KBM-7 (cell line): ENCODE results near the gene NFU1.
A peak's percentile ranks its signal among the peaks of the same experiment; 100 is the strongest.

Experiments
- DNase-seq: peaks from one replicate; pipeline ENCODE4 v3.0.0-alpha.2; 2015
- in situ Hi-C: fragments of 300-500 bp; cut with MboI; formaldehyde crosslinking; loops from 2 replicates; pipeline ENCODE4 v1.14.3; 2020; ENCODE audit warnings: low sequenced_read_pairs, low pct_unique_long_range_greater_than_20kb, mixed read lengths

Gene NFU1

DNA sequence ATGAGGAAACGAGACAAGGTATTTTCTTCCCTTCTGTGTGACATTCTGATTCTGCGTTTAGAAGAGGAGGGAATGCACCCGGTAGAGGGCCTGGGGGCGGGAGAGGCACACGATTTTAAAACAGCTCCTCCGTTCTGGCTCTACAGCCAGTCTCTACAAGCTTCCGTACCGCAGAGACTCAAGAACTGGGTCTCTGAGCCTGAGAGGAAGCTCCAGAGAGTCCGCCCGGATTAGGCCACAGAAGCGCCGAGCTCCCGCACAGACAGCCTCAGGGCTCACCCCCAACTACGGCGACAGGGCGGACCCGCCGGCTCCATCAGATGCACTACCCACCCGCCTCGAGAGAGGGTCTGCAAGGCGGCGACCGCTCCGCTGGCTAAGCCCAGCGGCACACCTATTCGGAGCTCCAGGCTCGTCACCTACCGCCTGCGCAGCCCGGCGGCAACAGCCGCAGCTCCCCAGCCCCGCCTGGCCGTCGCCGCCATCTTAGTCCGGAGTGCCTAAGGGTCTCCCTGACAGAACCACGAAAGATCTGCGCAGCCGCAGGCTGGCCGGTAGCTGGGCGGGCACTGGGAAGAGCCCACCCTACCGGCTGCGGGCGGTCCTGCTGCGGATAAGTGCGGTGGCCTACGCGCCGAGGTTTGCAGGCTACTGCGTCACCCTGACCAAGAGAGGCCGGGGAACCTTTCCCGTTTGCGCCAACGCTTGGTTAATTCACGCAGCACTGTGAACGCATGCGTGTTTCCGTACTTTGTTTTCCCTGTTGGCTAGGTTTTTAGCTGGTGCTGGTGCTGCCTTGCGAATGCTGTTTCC lies at the start of gene NFU1:
NFU1 (minus strand) TSS at position 498 of the 813 bp plus-strand sequence; CDS start at position 485, 13 bp downstream.
- in situ Hi-C loops, result no loop called here
- peak; percentile 96 for DNase-seq

DNA sequence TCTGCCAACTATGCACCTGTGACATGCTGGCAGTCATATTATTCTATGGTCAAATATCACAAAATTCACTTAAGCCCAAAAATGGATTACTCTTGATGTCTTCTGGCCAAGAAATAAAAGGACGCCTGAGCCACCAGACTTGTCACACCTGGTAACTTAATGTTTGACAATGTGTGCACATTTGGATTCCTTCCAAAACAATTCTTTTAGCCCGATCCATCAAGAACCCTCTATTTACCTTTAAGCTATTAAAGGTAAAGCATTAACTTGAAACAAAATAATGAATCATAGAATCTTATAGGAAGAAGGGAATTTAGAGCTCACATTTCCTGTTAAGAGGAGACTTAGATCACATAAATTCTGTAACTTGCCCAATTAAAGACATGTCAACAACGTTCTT lies 46.5 kb upstream of the NFU1 start:
- in situ Hi-C loops, result no loop called here
- DNase-seq, result no peak

DNA sequence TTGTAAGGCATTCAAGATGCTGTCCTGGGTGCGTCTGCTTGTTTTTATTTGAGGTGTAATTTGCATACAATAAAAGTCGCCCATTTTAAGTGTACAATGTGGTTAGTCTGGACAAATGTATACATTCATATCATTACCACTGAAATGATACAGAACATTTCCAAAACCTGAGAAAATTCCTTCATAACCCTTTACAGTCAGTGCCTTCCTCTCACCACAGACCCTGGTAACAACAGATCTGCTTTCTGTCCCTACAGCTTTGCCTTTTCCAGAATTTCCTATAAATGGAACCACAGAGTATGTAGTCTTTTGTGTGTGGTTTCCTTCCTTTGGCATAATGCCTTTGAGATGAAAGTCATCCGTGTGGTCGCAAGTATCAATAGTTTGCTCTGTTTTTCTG lies 45.8 kb upstream of the NFU1 start:
- in situ Hi-C loops, result no loop called here
- no peak for DNase-seq

DNA sequence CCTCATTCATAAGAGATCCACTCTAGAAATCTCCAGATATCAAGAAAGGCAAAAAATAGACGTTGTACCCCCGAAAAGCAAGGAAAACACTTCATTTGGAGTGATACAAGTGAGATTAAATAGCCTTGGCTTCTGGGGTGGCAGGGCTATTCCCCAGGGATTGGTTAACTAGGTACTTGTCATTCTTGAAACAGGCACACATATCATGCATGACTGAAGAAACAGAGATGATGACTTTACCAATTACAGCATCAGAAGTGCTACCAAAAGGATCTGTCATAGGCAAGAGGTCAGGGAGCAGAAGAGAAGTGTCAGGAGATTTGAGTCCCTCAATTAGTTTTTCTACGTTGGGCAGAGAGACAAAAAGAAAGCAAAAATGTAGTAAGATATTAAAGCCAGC lies 45.2 kb upstream of the NFU1 start:
- no peak for DNase-seq
- in situ Hi-C loops, result no loop called here

DNA sequence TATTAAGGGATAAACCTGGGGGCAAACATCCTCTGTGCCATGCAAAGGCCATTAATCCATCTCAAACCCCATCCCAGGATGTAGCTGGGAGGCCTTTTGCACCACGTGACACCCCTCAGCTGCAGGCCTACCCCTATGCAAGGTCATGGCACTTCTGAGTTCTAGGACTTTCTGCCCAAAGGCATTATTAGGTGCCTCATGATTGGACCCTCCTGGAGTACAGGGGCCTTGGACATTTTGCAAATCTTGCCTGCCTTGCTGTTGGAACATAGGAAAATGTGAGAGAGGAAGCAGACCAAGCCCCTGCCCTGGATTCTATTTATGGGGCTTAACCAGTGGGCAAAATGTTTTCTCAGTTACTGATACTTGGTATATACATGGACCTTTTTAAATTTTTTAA lies 44.2 kb upstream of the NFU1 start:
- in situ Hi-C loops, result no loop called here
- DNase-seq, result no peak

DNA sequence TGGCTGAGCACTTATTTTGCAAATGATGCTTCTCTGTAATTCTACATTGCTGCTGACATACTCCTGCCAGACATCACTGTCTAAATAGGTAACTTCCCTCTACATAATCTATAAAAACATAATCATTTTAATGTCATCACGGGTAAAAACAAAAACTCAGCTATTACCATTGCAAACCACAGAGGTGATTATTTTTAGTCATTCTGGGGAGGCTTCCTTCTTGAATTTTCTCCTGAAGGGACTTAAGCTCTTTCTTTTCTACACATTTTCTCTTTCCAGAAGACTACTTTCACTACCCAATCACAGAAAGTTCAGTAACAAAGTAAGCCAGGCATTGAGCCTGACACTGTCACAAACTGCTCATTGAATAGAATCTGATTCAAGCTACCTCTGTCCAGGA lies 40.4 kb upstream of the NFU1 start:
- DNase-seq, result no peak
- in situ Hi-C loops, result no loop called here

DNA sequence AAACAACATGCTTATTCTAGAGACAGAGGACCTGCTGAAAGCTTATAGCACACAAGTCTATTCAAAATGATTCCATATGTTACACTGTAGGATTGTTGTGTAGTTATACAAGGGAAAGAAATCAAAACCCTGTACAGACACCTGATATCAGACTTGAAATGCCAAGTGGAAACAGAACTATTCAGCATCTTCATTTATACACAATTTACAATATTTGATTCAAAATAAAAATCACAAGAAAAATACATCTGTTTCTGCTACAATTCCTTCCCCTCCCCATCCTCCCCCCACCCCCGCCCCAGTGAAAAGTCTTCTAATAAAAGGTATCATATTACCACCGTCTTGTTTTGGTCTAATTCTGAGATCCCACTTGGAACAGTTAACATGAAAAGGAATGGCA lies 37.5 kb upstream of the NFU1 start:
- DNase-seq, result no peak

DNA sequence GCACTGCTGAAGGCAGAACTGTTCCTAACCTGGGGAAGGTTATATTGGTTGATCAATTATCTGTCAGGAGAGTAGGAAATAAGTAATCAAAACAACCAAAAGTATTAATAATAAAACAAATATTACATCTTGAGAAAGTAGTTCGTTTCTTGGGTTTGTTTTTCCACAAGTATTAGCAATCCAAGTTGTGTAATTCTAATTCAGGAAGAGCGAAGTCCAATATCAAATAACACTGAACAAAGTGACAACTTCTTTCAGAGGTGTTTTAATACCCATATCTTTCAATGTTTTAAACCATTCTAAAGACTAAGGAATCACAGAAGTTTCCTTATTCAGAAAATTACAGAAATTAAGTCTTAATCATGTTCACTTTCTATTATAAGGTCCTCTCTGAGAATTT lies 34.6 kb upstream of the NFU1 start:
- in situ Hi-C loops, result no loop called here
- no peak for DNase-seq

More for the DNA sequence above, 37.5 kb upstream of the NFU1 start:
- in situ Hi-C loops, result no loop called here

DNA sequence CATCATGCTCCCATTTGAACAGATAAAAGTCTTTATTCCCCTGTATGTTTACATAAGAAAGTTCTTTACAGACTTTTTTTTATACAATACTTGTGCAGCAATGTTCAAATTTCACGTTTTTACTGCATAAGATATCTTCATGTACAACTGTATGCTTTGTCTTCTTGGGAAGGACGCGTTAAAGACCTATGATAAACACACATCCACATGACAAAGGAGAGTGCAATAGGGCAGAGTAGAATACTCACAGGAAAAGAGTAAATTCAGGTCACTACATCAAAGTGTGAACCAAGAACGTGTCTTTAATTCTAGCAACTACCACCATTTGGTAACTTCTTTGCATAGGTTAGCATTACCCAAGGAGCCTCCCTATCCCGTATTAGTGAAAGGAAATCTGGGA lies 33.7 kb upstream of the NFU1 start:
- no peak for DNase-seq
- in situ Hi-C loops, result no loop called here

DNA sequence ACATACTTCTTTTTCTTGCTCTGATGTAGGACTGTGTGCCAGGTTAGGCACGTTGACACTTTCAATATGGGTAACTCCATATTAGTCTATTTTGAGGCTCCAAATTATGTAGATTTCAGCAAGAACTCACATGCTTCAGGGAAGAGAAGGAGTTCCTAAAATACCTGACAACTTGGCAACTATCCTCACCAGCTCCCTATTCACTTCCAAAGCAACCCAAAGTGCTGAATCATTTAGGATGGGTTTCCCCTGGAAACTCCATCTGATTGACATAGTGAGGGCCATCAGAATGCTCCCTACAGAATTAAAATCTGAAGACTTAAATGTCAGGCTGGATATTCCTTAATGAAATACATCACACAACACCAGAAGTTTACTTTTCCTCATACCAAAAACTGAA lies 32.5 kb upstream of the NFU1 start:
- in situ Hi-C loops, result no loop called here

DNA sequence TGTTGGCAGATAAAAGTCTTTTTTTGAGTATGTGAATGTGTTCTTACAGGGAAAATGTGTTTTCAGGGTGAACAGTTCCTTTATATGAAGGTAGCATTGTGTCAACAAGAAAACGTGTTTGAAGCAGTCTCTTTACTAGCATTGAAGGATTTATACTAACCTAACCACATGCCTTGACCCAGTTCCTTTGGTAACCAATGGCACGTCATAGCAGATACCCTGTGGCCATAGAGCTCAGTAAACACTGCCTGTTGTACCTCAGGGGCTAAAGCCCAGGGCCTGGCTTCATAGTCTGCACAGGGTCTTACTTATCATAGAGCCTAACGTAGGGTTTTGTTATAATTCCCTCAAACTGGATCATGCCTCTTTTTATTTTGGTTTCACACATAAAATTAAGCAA lies 32.1 kb upstream of the NFU1 start:
- in situ Hi-C loops, result no loop called here
- no peak for DNase-seq

More for the DNA sequence above, 32.5 kb upstream of the NFU1 start:
- DNase-seq, result no peak

DNA sequence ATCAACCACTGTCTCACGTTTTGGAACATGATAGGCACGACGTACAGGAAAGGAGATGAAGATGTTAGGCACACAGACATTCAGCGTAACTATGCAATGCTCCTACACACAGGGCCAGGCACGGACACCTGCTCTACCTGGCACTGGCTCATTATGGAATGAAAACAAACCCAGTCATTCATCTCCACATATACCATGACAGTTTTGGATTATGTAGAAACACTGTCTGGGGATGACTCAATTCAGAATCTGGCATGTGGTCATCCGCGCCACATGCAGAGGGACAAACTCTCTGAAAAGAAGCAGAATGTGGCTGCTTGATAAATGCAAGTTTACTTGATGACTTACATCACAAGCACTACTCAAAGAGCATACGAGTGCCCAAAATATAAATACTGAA lies 29.5 kb upstream of the NFU1 start:
- in situ Hi-C loops, result no loop called here
- DNase-seq, result no peak

DNA sequence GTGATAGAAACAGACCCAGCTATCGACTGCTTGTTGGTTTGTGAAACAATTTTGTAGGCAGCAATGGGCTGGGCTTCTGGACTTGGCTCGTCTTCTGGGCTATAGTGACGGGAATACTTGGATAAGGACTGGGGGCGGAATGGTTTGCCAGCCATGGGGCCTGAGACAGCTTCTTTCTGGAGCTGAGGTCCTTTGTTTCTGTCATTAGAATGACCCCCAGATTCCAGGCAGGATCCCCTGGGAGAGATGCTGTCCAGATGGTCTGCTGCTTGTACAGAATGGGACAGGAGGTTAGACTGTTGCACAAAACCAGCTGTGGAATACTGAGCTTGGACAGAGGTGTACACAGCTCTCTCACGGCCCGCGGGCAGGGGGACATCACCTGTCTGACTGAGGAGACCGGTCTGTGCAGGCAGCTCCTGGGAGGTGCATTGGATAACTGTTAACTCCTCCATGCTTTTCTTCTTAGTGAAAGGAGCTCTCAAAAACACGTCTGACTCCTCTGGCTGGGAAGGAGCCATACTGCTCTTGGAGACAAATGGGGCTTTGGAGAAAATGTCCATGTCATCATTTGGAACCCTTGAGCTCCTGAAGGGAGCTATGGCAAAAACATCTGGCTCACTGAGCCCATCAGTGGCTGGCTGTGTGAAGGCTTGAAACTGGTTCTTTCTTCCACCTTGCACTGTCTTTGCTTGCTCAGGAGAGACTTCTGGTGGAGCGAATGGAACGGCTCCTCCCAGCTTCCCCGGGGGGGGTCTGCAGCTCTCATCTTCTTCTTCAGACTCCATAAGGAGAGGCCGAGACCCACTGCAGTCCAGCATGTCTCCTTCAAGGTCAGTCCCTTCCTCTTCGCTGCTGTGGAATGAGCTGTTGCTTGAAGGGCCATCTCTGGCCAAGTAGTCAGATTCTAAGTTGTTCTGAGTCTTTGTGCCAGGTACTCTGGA lies 28.6 kb upstream of the NFU1 start:
- in situ Hi-C loops, result no loop called here
- DNase-seq, result no peak

DNA sequence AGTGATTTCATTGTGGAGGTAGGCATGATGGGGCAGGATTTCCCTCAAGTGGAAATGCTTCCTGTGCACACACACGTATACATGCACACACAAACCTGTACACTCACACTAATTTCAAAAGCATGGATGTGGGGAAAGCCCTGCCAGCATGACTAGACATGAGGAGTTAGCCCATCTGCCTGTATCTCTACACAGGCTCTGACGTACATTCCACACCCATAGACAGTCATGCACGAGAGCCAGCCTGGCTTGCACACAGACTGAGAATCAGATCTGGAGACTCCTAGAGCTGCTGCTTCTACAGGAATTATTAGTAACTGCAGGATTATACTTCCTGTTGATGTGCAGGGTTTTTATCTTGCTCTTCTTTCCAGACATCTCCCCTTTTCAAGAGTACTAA lies 27.3 kb upstream of the NFU1 start:
- in situ Hi-C loops, result no loop called here
- DNase-seq, result no peak

DNA sequence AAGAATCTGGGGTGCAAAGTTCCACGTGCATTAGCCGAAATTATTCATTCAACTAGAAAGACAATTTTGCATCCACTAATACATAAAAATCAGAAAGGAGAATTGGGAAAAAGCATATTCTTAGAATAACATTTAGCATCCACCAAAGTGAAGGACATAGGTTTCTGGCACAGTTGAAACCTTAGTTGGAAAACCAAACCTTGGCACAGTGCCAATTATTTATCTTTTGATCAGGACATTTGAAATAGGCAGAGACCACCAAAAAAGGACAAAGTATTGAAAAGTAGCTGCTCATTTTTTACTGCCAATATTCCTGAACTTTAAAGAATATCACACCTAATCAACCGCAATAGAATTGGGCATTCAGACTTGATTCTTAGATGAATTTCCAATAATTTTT lies 25.5 kb upstream of the NFU1 start:
- no peak for DNase-seq
- in situ Hi-C loops, result no loop called here

DNA sequence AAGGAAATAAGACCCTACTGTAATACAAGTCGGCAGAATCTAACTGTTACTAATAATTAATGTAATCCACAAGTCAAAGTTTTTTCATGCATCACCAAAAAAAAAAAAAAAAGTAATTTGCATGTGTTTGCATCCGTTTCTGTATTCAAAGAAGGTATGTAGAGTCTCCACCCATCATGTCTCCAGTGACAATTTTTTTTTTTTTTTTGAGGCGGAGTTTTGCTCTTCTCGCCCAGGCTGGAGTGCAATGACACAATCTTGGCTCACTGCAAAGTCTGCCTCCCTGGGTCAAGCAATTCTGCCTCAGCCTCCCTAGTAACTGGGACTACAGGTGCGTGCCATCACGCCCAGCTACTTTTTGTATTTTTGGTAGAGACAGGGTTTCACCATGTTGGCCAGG lies 24.2 kb upstream of the NFU1 start:
- DNase-seq, result no peak
- in situ Hi-C loops, result no loop called here

DNA sequence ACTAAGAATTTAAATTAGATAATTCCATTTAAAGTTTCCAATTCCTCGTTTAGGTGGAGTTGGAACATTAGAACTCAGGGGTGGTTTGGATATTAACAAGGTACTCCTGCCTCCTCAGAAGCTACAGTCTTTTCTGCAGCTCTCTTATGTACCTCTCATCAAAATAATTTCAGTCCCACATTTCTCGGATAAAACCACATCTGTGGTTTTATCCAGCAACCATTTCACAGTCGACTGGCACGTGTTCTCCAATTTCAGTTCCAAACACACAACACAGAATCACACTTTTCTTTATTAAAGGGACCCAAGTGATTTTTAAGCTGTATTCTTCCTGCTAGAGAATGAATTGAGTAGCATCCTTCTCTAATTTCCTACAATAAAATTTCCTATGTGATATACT lies 22.7 kb upstream of the NFU1 start:
- in situ Hi-C loops, result no loop called here
- no peak for DNase-seq

DNA sequence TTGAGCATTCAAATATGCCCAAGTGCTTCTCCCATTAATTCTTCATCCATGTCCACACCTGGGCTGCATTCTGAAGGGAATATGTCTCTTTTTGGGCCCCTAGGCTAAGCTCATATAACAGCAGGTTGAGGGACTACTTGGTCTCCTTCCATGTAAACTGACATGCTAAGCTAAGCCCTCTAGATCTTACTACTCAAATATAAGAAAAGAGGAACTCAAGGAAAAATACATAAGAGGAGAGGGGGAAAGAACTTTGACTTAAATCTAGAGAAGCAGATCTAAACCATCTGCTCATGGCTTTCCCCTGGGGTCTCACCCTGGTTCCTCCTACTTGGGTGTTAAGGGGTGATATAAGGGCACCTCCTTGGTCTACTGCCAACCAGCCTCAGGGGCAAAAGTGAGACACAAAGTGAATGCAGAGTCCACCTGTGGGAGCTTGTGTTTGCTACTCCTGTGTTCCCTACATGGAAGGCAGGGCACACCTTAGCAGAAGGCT lies 19.8 kb upstream of the NFU1 start:
- DNase-seq, result peak; percentile 32
- in situ Hi-C loops, result no loop called here

DNA sequence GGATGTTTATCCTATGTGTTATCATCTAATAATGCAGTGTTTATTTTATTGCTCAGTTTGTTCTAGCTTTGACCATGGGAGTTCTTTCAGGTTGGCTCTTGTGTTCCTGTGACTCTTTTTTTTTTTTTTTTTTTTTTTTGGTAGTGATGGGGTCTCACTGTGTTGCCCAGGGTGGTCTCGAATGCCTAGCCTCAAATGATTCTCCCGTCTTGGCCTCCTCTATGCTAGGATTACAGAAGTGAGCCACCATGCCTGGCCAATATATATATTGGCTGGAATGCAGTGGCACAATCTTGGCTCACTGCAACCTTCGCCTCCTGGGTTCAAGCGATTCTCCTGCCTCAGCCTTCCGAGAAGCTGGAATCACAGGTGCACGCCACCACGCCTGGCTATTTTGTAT lies 18.9 kb upstream of the NFU1 start:
- in situ Hi-C loops, result no loop called here
- DNase-seq, result no peak

DNA sequence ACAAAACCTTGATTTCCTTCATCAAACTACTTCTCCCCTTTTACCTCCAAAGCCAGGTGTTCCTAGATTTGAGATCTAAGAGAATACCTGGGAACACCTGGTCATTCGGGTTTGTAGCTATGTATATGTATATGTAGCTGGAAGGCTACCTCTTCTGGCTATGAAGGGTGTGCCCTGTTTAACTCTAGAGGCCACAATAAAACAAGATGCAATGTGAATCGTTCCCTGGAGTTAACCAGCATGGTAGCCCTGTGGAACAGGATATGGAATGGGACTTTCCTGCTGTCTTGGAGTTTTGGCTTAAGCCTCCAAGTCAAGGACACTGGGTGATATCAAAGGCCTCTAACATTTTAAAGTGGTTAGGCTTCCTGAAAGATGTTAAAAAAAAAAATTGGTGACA lies 17.7 kb upstream of the NFU1 start:
- DNase-seq, result no peak
- in situ Hi-C loops, result no loop called here
